Measurements from ENCODE around the gene OTULIN.

Gene OTULIN

DNA sequence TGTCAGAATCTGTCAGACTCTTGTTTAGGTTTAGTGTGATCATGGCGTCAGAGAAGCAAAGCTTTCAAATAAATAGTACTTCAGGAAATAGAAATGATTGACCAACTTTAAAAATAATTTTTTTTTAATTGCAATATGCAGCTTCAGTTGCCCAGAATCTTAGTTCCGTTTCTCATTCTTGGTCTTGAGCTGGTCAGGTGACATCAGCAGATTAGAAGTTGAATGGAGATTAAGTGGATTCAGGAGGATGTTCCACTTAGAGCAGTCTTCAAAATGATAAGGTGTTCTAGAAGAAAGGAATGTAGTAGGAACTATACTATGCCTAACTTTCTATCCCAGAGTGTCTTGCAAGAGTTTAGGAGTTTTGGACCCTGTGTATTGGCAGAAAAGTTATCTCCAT, 30.6 kb downstream of the OTULIN start:
- FAIRE-seq (no peak), DNase-seq (ENCODE audit: insufficient read length, low spot score) (no peak)

- no peak for DNase-seq (ENCODE audit: insufficient read length, low spot score)
- no peak for FAIRE-seq
These were observed 31.5 kb downstream of the OTULIN start for GRCh38 chr5:14696057-14696456.

DNA sequence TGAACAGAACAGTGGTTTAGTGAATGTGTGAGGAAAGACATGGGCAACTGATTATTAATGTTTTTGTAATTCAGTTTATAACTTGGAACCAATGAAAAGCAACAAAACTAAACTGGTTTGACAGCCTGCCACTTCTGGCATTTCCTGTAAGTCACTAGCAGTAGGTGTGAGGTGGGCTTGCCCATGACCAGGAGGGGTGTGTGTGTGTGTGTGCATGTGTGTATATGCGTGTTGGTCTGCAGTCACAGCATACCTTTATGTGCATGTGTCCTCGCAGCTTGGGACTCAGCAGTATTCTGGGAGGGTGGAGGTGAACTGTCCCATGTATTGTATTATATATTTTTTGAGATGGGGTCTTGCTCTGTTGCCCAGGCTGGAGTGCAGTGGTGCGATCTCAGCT, 32.3 kb downstream of the OTULIN start:
- FAIRE-seq (no peak), DNase-seq (ENCODE audit: insufficient read length, low spot score) (no peak)

- FAIRE-seq (no peak), DNase-seq (ENCODE audit: insufficient read length, low spot score) (no peak)
These were observed 34.0 kb downstream of the OTULIN start for GRCh38 chr5:14698495-14698894.

- FAIRE-seq (no peak), DNase-seq (ENCODE audit: insufficient read length, low spot score) (no peak)
These were observed 34.6 kb downstream of the OTULIN start for GRCh38 chr5:14699159-14699558.

GRCh38 chr5:14699807-14700400, 35.4 kb downstream of the OTULIN start:
- FAIRE-seq: no peak
- DNase-seq (ENCODE audit: insufficient read length, low spot score): no peak

DNA sequence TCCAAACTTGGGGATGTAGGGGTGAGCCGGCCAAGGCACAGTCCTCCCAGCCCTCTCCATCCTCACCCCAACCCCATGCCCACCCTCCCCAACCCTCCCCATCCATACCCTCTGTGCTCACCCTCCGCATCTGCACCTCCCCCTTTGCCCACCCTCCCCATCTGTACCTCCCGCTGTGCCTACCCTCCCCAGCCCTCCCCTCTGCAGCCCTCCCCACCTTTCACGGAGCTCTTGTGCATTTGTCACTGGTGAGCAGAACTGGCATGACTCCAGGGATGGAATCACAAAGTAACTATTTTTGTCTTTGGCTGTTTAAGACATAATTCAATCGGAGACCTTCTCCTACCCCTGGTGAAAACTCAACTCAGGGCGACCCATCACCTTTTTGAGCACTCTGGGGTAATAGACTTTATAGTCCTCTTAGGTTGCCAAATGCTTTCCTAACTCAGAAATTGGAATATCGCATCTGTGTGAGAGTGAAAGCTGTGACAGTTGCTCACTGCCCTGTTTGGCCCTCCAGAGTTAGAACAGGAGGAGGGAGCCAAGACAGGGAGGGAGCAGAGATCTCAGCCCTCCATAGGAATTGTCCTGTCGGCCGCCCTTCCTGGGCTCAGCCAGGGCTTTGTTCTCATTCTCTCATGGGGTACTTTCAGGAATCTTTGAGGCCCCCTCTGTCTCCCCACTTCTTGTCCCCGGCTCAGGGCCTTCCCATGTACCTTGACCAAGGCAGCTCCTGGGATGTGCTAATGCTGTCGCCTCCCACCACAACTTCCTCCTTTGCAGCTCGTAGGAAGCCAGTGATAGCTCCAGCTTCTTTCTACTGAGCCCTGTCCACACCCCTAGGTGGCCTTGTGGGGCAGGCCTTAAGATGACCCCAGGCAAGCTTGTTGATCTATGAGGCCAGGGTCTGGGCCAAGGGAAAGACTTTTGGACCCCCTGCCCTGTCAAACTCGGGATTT, 36.2 kb downstream of the OTULIN start:
- FAIRE-seq (no peak), DNase-seq (ENCODE audit: insufficient read length, low spot score) (no peak)

- FAIRE-seq: no peak
- no peak for DNase-seq (ENCODE audit: insufficient read length, low spot score)
These were observed 37.0 kb downstream of the OTULIN start for GRCh38 chr5:14701556-14701955.

GRCh38 chr5:14702238-14702839, 37.8 kb downstream of the OTULIN start:
- no peak for DNase-seq (ENCODE audit: insufficient read length, low spot score)
- no peak for FAIRE-seq

GRCh38 chr5:14705556-14705955, 41.0 kb downstream of the OTULIN start:
- DNase-seq (ENCODE audit: insufficient read length, low spot score) (no peak), FAIRE-seq (no peak)

GRCh38 chr5:14706615-14707021, 42.1 kb downstream of the OTULIN start:
- no peak for FAIRE-seq

GRCh38 chr5:14707811-14708390, 43.4 kb downstream of the OTULIN start:
- no peak for DNase-seq (ENCODE audit: insufficient read length, low spot score)
- no peak for FAIRE-seq

More at GRCh38 chr5:14706615-14707021, 42.1 kb downstream of the OTULIN start:
- DNase-seq (ENCODE audit: insufficient read length, low spot score): no peak

DNA sequence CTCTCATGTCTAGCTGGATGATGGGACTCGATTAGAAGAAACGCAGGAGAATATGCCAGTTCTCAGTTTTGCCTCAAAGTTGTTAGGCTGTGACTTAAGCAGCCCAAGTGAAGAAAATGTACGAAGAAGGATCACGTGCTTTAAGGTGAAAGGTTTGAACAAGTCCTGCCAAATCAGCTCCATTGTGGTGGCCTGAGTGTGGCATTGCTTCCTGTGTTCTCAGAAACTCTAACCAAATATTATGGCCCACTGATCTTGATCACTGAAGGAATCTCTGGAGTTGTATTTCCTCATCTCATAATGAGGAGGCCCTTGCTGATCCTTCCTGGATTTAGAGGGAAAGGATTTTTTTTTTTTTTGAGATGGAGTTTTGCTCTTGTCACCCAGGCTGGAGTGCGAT, 44.0 kb downstream of the OTULIN start:
- no peak for DNase-seq (ENCODE audit: insufficient read length, low spot score)
- no peak for FAIRE-seq

GRCh38 chr5:14710313-14710994, 45.9 kb downstream of the OTULIN start:
- FAIRE-seq: no peak
- no peak for DNase-seq (ENCODE audit: insufficient read length, low spot score)

- no peak for DNase-seq (ENCODE audit: insufficient read length, low spot score)
- no peak for FAIRE-seq
These were observed 47.6 kb downstream of the OTULIN start for GRCh38 chr5:14712131-14712530.

GRCh38 chr5:14712666-14713065, 48.1 kb downstream of the OTULIN start:
- DNase-seq (ENCODE audit: insufficient read length, low spot score): no peak

DNA sequence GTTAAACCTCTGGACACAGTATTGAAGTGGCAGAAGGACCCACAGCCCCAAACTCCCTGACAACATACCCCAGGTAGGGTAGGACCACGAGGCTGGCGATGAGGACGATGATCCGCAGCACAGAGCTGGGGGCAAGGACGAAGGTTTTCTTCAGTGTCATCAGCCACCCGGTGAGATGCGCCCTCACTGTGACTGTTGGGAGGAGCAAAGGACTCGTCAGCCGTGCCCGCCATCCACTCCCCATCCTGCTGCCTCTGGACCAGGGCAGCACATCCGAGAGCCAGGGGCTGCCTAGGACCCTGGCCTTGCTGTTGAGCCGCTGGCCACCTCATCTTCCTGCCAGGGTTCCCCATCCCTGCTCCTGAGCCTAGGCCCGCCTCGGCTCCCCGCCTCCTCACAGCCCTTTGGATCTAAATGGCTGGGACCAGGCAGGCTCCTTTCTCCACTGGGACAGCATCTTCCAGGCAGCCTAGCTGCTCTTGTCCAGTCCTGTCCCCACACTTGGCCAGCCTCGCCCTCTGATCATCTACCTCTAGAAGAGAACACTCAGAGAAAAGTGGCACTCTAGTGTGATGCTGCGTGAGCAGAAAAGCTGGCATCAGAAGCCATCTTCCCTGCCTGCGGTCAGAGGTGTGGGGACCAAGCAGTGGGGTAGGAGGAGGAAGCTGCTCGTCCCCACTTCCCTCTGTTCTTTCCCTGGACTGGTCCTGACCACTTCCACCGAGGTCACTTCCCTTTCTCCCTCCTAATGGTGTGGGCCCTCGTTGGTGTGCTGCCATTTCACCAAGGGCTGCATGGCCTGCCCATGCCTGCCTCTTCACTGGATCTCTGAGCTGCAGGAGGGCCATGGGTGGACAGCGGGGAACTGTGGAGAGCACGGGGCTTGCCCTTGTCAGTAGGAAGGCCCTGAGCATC, 49.2 kb downstream of the OTULIN start:
- no peak for DNase-seq (ENCODE audit: insufficient read length, low spot score)
- no peak for FAIRE-seq

More at GRCh38 chr5:14712666-14713065, 48.1 kb downstream of the OTULIN start:
- FAIRE-seq: no peak

- FAIRE-seq (no peak), DNase-seq (ENCODE audit: insufficient read length, low spot score) (no peak)
These were observed 50.2 kb downstream of the OTULIN start for GRCh38 chr5:14714706-14715105.

DNA sequence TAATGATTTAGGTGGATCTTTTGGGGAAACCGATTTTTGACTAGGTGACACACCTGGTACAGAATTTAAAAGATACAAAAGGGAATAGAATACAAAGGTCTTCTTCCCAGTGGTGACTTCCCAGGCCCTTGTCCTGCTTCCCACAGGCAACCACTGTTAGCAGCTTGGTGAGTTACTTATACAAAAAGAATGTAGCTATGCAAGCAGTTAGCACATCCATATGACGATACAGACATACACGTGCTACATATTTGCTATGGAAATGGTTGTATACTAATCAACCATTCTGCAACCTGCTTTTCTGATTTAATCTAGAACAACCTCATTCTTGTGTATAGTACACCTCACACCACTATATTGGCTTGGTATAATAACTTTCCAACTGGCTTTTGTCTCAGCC, 51.0 kb downstream of the OTULIN start:
- no peak for DNase-seq (ENCODE audit: insufficient read length, low spot score)
- FAIRE-seq: no peak
